Upper lobe of left lung (tissue), 6 donors: Measurements from ENCODE around the gene CUEDC1. TPM values are rescaled to one million over a fixed set of nuclear protein-coding genes. Genes with fewer than 3 reads are reported as not detected.

Source experiments
- ATAC-seq, 2 donors: fragments of 200-7000 bp; cut with Tn5 transposase; one replicate each; pipeline ENCODE4 v1.9.1; 2022; ENCODE audit warnings: mild to moderate bottlenecking in 2 of 2, moderate library complexity in 2 of 2; ENCODE audit not compliant: low FRiP score in 2 of 2
- DNase-seq, 2 donors: peaks; one replicate each; pipeline ENCODE4 v3.0.0-alpha.2; 2019 to 2020
- H3K27ac ChIP-seq, 4 donors: fragments of 200-600 bp; sonication (generic); one replicate each; pipeline ENCODE4 v1.5.1; 2016 to 2019
- H3K27me3 ChIP-seq, 4 donors: fragments of 200-600 bp; sonication (generic); one replicate each; pipeline ENCODE4 v1.5.1; 2017 to 2019
- H3K36me3 ChIP-seq, 4 donors: fragments of 200-600 bp; sonication (generic); one replicate each; pipeline ENCODE4 v1.5.1; 2016 to 2019
- H3K4me1 ChIP-seq, 4 donors: fragments of 200-600 bp; sonication (generic); one replicate each; pipeline ENCODE4 v1.5.1; 2018 to 2019
- H3K4me3 ChIP-seq, 4 donors: fragments of 200-600 bp; sonication (generic); one replicate each; pipeline ENCODE4 v1.5.1; 2017 to 2019; ENCODE audit warnings: mild to moderate bottlenecking in 2 of 4, moderate library complexity in 1 of 4
- H3K9me3 ChIP-seq, 4 donors: fragments of 200-600 bp; sonication (generic); one replicate each; pipeline ENCODE4 v1.5.1; 2018 to 2019
- EP300 ChIP-seq, 4 donors: sonication (generic); formaldehyde crosslinking; IDR thresholded peaks; one replicate each; pipeline ENCODE4 v1.5.1; 2017; ENCODE audit warnings: antibody characterized with exemption in 4 of 4, control low read depth in 2 of 4
- POLR2A ChIP-seq, 4 donors: fragments of 450-650 bp; IDR thresholded peaks; one replicate each; pipeline ENCODE4 v1.5.1; 2016 to 2017; ENCODE audit warnings: antibody characterized with exemption in 4 of 4, mild to moderate bottlenecking in 2 of 4
- POLR2AphosphoS5 ChIP-seq, 2 donors: sonication (generic); formaldehyde crosslinking; IDR thresholded peaks; one replicate each; pipeline ENCODE4 v1.5.1; 2017; ENCODE audit warnings: antibody characterized with exemption in 2 of 2
- whole genome bisulfite sequencing, 2 donors: methylation state at CpG; one replicate each; pipeline ENCODE4 v1.1.5; 2017 to 2018; 5-methylcytosine and 5-hydroxymethylcytosine counted together
- total RNA-seq, 6 donors: library from RNA; depleted of rRNA in 4 of 6; stranded (reverse); fragments of >200 nt in 4 of 6; gene quantifications; one replicate each; pipeline versions ENCODE4 v1.1.0 to v1.2.1, GENCODE V29; 2016 to 2021
- TF ChIP-seq, protein P1 (sequence below), 6 experiments: fragments of 450-650 bp in 4 of 6; fragments of 200-600 bp in 2 of 6; sonication (generic) in 2 of 6; IDR thresholded peaks; one replicate each; pipeline ENCODE4 v1.5.1; 2016 to 2019; ENCODE audit warnings: antibody characterized with exemption in 6 of 6
- donor health status: DM: no; HTN: no; CAD: no; lungs with moderate emphysema.
- donor health status: DM: no; HTN: yes; CAD: no; lungs with severe emphysema.

The CUEDC1 gene
- total RNA-seq, 6 donors from 2014 or later = 33.3 to 119 (median 54.4) TPM

DNA sequence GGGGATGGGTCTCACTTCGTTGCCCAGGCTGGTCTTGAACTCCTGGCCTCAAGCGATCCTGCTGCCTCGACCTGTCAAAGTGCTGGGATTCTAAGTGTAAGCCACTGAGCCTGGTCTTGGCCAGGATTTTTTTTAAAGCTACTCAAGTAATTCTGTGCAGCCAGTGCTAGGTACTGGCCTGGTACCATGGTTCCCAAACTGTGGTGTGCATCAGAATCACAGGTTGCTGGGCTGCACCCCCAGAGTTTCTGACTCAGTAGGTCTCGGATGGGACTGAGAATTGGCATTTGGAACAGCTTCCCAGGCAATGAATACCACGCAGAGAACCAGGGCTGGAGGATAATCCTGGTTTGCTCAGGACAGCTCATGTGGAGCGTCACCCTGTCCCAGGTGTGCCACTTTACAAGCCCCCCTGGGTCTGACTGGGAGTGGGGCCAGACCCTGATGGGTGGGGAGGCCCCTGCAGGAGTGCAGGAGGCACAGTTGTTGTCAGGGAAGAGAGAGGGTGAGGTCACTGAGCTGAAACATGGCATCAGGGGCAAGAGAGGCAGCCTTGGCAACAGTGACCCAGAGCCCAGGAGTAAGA is 94.7 kb downstream of the CUEDC1 start:
- H3K27ac ChIP-seq = peak overlapping the region; percentile 71 to 85 (median 79)
- ATAC-seq = no peak
- 77 to 78% methylated on average over 3 to 6 of the region's 6 CpGs for WGBS, 2 donors
- no peak overlapping the region for H3K4me3 ChIP-seq
- no peaks in the 10 kb centered on the region for H3K27me3 ChIP-seq
- H3K9me3 ChIP-seq = no peaks in the 10 kb centered on the region
- H3K36me3 ChIP-seq = no peaks in the 10 kb centered on the region
- peaks cover 18 to 34% (median 24%) of the 10 kb centered on the region in 4 donors for H3K4me1 ChIP-seq
- TF ChIP-seq POLR2A (IDR thresholded peaks at IDR 0.05) = no peak
- TF ChIP-seq POLR2AphosphoS5 (IDR thresholded peaks at IDR 0.05) = no peak
- no peak for TF ChIP-seq EP300 (IDR thresholded peaks at IDR 0.05)
- TF ChIP-seq, protein P1, sequence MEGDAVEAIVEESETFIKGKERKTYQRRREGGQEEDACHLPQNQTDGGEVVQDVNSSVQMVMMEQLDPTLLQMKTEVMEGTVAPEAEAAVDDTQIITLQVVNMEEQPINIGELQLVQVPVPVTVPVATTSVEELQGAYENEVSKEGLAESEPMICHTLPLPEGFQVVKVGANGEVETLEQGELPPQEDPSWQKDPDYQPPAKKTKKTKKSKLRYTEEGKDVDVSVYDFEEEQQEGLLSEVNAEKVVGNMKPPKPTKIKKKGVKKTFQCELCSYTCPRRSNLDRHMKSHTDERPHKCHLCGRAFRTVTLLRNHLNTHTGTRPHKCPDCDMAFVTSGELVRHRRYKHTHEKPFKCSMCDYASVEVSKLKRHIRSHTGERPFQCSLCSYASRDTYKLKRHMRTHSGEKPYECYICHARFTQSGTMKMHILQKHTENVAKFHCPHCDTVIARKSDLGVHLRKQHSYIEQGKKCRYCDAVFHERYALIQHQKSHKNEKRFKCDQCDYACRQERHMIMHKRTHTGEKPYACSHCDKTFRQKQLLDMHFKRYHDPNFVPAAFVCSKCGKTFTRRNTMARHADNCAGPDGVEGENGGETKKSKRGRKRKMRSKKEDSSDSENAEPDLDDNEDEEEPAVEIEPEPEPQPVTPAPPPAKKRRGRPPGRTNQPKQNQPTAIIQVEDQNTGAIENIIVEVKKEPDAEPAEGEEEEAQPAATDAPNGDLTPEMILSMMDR (IDR thresholded peaks at IDR 0.05) = no peak
- no peak for DNase-seq

DNA sequence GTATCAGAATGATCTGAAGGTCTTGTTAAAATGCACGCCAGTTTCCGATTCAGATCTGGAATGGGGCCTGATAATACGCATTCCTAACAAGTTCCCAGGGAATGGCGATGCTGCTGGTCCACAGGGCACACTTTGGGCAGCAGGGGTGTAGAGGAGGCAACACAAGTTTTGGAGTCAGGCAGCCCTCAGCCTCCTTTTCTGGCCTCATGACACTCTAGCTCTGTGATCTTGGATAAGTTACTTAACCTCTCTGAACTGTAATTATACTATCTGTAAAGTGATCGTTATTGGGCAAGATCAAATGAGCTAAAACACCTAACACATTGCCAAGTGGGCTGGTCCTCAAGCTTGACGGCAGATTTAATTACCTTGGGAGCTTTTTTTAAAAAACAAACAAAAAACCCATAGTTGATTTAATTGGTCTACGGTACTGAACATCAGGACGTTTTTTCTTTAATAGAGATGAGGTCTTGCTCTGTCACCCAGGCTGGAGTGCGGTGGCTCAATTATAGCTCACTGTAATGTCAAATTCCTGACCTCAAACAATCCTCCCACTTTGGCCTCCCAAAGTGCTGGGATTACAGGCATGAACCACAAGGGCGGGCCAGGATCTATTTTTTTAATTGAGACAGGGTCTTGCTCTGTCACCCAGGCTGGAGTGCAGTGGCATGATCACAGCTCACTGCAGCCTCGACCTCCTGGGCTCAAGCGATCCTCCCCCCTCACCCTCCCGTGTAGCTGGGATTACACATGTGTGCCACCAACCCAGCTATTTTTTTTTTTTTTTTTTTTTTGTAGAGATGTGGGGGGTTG is 95.4 kb downstream of the CUEDC1 start:
- Histone ChIP-seq H3K4me1 (peaks cover 18 to 34% (median 24%) of the 10 kb centered on the region in 4 donors), H3K9me3 (no peaks in the 10 kb centered on the region), H3K27ac (no peak overlapping the region), H3K27me3 (no peaks in the 10 kb centered on the region), H3K4me3 (no peak overlapping the region), H3K36me3 (no peaks in the 10 kb centered on the region)
- 62 to 65% methylated on average over 13 of the region's 13 CpGs for WGBS, 2 donors
- no peak for TF ChIP-seq EP300 (IDR thresholded peaks at IDR 0.05)
- TF ChIP-seq, protein P1 (IDR thresholded peaks at IDR 0.05) = no peak
- TF ChIP-seq POLR2AphosphoS5 (IDR thresholded peaks at IDR 0.05) = no peak
- TF ChIP-seq POLR2A (IDR thresholded peaks at IDR 0.05) = no peak
- no peak for DNase-seq
- ATAC-seq = no peak

DNA sequence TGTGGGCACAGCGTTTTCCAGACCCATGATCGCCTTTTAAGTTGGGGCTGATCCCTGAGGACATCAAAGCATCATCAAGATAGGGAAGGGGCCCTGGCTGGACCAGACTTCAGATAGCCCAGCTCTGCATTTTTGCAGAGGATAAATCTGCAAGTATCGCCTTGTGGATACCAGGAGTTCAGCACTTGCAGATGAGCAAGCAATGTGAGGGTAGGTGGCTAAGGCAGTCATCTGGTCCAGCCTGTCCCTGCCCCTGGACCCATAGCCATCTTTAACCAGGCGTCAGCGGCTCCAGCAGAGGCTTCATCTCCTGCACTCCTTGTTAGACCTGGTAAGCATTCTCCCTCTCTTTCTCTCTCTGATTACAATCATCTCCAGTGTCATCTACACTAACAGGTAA is 96.4 kb downstream of the CUEDC1 start:
- TF ChIP-seq EP300 (IDR thresholded peaks at IDR 0.05) (no peak), POLR2A (IDR thresholded peaks at IDR 0.05) (no peak), POLR2AphosphoS5 (IDR thresholded peaks at IDR 0.05) (no peak)
- TF ChIP-seq, protein P1 (IDR thresholded peaks at IDR 0.05) = no peak
- 86 to 90% methylated on average over 5 of the region's 5 CpGs for WGBS, 2 donors
- ATAC-seq (no peak), DNase-seq (no peak)
- Histone ChIP-seq H3K9me3 (no peaks in the 10 kb centered on the region), H3K36me3 (no peaks in the 10 kb centered on the region), H3K4me1 (peaks cover 18 to 37% (median 24%) of the 10 kb centered on the region in 4 donors), H3K4me3 (no peak overlapping the region), H3K27me3 (no peaks in the 10 kb centered on the region), H3K27ac (no peak overlapping the region)

DNA sequence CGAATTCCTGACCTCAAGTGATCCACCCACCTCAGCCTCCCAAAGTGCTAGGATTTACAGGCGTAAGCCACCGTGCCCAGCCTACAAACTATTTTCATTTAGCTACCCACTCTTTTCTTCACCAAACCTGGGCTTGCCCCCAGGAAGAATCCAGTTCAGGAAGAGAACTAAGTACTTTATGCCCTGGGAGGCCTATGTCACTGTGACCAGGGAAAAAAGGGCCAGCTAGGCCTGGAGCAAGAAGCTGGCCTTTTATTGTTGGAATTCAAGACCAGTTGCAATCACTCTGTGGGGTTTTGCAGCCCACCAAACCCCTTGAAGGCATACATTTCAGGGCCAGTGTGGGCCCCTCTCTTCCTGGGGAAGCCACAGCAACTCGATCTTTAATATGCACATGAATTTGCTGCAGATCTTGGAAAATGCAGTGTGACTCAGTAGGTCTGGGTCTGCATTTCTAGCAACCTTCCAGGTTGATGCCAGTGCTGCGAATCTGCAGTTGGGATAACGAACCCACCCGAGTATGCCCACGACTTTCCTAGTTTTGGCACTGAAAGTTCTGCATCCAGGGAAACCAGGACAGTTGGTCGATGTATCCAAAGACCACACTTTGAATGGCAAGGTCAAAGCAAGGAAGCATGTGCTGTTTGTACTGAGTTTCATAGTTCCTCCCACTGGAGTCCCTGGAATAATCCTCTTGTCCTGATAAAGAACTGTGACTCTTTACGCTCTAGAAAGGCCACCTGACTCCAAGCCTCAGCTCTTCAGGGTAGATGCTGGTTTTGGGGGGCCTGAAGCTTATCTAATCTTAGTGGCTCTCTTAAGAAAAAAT is 98.2 kb downstream of the CUEDC1 start:
- H3K27ac ChIP-seq = no peak overlapping the region
- H3K4me1 ChIP-seq = peaks cover 17 to 37% (median 25%) of the 10 kb centered on the region in 4 donors
- no peak overlapping the region for H3K4me3 ChIP-seq
- 81 to 83% methylated on average over 10 of the region's 10 CpGs for WGBS, 2 donors
- H3K27me3 ChIP-seq = no peaks in the 10 kb centered on the region
- no peaks in the 10 kb centered on the region for H3K9me3 ChIP-seq
- TF ChIP-seq POLR2AphosphoS5 (IDR thresholded peaks at IDR 0.05) (no peak), EP300 (IDR thresholded peaks at IDR 0.05) (no peak), POLR2A (IDR thresholded peaks at IDR 0.05) (no peak)
- TF ChIP-seq, protein P1 (IDR thresholded peaks at IDR 0.05) = no peak
- DNase-seq (no peak), ATAC-seq (no peak)
- H3K36me3 ChIP-seq = no peaks in the 10 kb centered on the region
